ENCODE measurements around the gene C17orf67. TPM values are rescaled to one million over a fixed set of nuclear protein-coding genes. Genes with fewer than 3 reads are reported as not detected.

C17orf67 gene
- polyA plus RNA-seq, 1 donor from 2014 or later = 0.15 TPM

GRCh38 chr17:56795221-56795865, 38.4 kb downstream of the C17orf67 start:
- TF ChIP-seq REST (IDR thresholded peaks at IDR 0.05; ENCODE audit: borderline replicate concordance) (no peak), EP300 (conservative IDR thresholded peaks at IDR 0.05; ENCODE audit: poor library complexity, severe bottlenecking) (no peak), RAD21 (conservative IDR thresholded peaks at IDR 0.05) (no peak), POLR2AphosphoS5 (IDR thresholded peaks at IDR 0.05) (no peak), MXI1 (conservative IDR thresholded peaks at IDR 0.05; ENCODE audit: poor library complexity, severe bottlenecking) (no peak), EZH2 (IDR thresholded peaks at IDR 0.05; ENCODE audit: borderline replicate concordance, insufficient read depth, low read length, poor library complexity, severe bottlenecking) (no peak), TAF1 (IDR thresholded peaks at IDR 0.05; ENCODE audit: low read depth) (no peak), SMC3 (conservative IDR thresholded peaks at IDR 0.05; ENCODE audit: poor library complexity) (no peak)
- TF ChIP-seq, protein P1, sequence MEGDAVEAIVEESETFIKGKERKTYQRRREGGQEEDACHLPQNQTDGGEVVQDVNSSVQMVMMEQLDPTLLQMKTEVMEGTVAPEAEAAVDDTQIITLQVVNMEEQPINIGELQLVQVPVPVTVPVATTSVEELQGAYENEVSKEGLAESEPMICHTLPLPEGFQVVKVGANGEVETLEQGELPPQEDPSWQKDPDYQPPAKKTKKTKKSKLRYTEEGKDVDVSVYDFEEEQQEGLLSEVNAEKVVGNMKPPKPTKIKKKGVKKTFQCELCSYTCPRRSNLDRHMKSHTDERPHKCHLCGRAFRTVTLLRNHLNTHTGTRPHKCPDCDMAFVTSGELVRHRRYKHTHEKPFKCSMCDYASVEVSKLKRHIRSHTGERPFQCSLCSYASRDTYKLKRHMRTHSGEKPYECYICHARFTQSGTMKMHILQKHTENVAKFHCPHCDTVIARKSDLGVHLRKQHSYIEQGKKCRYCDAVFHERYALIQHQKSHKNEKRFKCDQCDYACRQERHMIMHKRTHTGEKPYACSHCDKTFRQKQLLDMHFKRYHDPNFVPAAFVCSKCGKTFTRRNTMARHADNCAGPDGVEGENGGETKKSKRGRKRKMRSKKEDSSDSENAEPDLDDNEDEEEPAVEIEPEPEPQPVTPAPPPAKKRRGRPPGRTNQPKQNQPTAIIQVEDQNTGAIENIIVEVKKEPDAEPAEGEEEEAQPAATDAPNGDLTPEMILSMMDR (IDR thresholded peaks at IDR 0.05; ENCODE audit: poor library complexity, severe bottlenecking) = no peak
- no peak overlapping the region for H3K9ac ChIP-seq (ENCODE audit: low read length)
- no peaks in the 10 kb centered on the region for H3K9me2 ChIP-seq (ENCODE audit: insufficient read depth, low read length)
- no peaks in the 10 kb centered on the region for H4K20me1 ChIP-seq (ENCODE audit: insufficient read depth)
- no peaks in the 10 kb centered on the region for H3K79me2 ChIP-seq (replicated peaks; ENCODE audit: insufficient read depth, low read length)
- H3F3A ChIP-seq (ENCODE audit: insufficient read depth, low read length, poor library complexity, severe bottlenecking) = no peaks in the 10 kb centered on the region
- no peak overlapping the region for H3K4me3 ChIP-seq (ENCODE audit: low read length)
- no peaks in the 10 kb centered on the region for H3K9me3 ChIP-seq (ENCODE audit: low read length)
- no peaks in the 10 kb centered on the region for H3K27me3 ChIP-seq (ENCODE audit: insufficient read depth, low read depth, low read length)
- no peak overlapping the region for H2AFZ ChIP-seq (ENCODE audit: low read depth, low read length)
- H3K4me2 ChIP-seq (ENCODE audit: low read length) = no peak overlapping the region
- H3K27ac ChIP-seq (ENCODE audit: low read length) = no peak overlapping the region
- H3K36me3 ChIP-seq (ENCODE audit: insufficient read depth, low read length) = no peaks in the 10 kb centered on the region

- Histone ChIP-seq H3K27ac (ENCODE audit: low read length) (no peak overlapping the region), H3K36me3 (ENCODE audit: insufficient read depth, low read length) (no peaks in the 10 kb centered on the region), H3K79me2 (replicated peaks; ENCODE audit: insufficient read depth, low read length) (no peaks in the 10 kb centered on the region), H3K4me2 (ENCODE audit: low read length) (no peak overlapping the region), H3K9me3 (ENCODE audit: low read length) (no peaks in the 10 kb centered on the region), H3F3A (ENCODE audit: insufficient read depth, low read length, poor library complexity, severe bottlenecking) (no peaks in the 10 kb centered on the region), H3K27me3 (ENCODE audit: insufficient read depth, low read depth, low read length) (no peaks in the 10 kb centered on the region), H3K4me3 (ENCODE audit: low read length) (no peak overlapping the region), H3K9me2 (ENCODE audit: insufficient read depth, low read length) (no peaks in the 10 kb centered on the region), H4K20me1 (ENCODE audit: insufficient read depth) (no peaks in the 10 kb centered on the region), H2AFZ (ENCODE audit: low read depth, low read length) (no peak overlapping the region), H3K9ac (ENCODE audit: low read length) (no peak overlapping the region)
- TF ChIP-seq SMC3 (conservative IDR thresholded peaks at IDR 0.05; ENCODE audit: poor library complexity) = no peak
- TF ChIP-seq MXI1 (conservative IDR thresholded peaks at IDR 0.05; ENCODE audit: poor library complexity, severe bottlenecking) = no peak
- TF ChIP-seq RAD21 (conservative IDR thresholded peaks at IDR 0.05) = no peak
- TF ChIP-seq TAF1 (IDR thresholded peaks at IDR 0.05; ENCODE audit: low read depth) = no peak
- no peak for TF ChIP-seq EP300 (conservative IDR thresholded peaks at IDR 0.05; ENCODE audit: poor library complexity, severe bottlenecking)
These were observed 39.8 kb downstream of the C17orf67 start for GRCh38 chr17:56793957-56794356.

Measured in neural cell (in vitro differentiated cells).